GM21447 (cell line): Measurements from ENCODE around the gene GRHL3.

ENCODE experiments used
- ATAC-seq: cut with Tn5 transposase; IDR thresholded peaks from one replicate; pipeline ENCODE4 v1.9.1; 2021; ENCODE audit not compliant: unreplicated experiment

The GRHL3 gene

DNA sequence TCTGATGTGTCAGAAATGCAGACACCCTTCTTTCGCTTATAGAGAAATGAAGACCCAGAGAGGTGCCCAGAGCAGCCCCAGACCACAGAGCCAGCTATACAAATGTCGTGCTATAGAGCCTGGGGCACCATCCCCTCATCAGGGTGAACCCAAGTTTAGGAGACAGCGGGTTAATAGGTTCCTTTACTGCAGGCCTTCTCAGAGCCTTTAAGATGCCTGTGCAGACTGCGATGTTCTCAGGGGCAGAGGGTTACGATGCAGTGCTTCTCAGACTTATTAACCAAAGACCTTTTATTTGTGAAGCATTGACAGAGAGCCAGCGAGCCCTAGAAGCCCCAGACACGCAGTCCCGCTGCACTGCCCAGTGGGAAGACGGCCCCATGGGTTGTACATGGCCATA, 47.5 kb downstream of the GRHL3 start:
- no peak for ATAC-seq

DNA sequence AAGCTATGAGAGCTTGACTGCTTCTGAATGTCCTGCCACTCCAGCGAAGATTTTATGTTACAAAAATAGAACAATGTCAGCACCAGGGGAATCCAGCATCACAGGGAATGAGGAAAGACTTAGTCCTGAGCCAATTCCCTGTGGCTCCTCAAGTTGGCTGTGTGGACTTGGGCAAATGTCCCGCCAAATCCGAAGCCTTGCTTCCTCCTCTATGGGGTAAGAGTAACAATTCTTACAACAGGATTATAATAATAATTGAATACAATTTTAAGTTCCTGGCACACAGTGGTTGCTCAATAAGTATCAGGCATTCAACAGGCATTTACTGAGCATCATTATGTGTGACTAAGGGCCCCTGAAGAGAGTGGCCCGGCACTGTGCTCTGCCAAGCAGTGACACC, 50.0 kb downstream of the GRHL3 start:
- ATAC-seq, result no peak

DNA sequence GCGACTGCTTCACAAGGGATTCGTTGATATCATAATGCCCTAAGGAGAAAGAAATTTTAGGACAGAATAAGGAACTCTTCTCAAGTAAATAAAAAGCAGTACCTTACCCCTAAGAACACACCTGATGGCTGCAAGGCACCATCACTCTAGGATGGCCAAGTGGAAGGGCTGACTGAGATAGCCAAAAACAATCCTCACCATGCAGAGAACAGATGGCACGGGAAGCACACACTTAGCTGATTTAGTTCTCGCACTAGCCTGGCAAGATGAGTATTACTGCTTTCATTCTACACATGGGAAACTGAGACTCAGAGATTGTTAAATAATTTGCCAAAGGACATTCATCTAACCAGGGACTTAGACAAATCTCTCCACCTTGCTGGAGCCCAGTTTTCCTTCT, 50.6 kb downstream of the GRHL3 start:
- no peak for ATAC-seq

DNA sequence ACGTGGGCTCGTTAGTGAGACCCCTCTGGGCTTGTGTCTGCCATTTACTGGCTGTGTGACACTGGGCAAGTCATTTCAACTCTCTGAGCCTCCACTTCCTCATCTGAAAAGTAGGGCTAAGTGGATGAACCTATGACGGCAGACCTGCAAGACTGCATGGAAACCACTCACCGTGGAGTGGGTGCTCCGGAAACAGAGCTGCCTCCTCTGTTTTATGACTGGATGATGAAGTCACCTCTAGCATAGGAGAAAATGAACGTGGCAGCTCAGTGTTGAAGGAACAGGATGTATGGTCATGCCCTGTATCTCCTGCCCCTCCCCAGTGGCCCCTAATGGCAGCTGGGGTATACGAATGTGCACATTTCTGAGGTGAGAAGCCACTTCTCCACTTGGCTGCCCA, 53.9 kb downstream of the GRHL3 start:
- peak; percentile 76 for ATAC-seq

DNA sequence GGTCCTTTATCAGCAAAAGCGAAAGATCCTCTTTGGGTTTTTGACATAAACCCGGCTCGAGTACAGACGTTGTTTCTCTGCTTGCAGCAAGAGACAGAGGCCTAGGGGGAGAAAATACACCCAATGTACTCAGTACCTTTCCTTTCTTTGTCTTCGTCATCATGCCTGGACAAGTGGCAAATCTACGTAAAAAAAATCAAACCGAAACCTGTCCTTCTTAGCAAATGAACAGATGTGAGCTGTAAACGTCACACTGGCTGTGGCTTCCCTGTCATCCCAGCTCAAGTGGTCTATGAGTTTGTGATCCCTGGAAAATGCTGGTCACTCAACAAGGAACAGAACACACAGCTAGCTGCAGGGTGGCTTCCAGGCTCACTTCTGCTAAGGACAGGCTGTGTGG, 54.6 kb downstream of the GRHL3 start:
- ATAC-seq, result no peak

DNA sequence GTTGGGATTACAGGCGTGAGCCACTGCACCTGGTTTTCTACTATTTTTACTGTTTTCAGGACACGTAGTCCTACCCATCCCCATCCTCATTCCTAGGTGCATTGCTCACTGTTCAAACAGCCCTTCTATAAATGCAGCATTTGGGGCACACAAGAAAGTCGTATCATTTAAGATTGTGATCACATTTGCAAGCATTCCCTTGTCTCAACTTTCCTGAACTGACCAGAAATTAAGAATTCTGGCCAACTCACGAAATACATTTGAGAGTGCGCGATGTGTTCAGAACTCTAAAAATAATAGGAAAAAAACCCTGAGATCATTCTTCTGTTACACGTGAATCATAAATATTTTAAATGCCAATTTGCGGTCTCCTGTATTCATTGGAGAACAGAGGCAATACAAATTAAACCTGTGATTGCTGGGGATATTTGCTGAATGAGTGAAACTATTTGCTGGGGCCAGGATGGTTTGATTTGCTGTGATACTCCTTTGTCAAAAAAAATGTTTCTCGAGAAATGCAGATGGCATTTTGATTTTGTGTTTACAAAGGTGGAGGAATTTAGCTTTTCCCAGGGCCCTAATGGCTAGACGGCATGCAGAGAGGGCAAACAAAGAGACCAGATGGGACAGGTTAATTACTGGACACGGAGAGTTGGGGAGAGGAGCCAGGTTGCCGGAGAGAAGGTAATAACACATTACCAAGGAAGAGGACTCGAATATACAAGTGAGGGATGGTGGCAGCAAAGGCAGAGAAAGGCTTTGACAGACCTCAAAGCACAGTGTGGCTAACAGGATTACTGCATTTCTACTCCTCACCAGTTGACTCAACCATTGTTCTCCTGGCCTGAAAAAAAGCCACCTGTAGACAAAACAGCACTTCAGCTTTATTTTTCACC, 56.0 kb downstream of the GRHL3 start:
- no peak for ATAC-seq

DNA sequence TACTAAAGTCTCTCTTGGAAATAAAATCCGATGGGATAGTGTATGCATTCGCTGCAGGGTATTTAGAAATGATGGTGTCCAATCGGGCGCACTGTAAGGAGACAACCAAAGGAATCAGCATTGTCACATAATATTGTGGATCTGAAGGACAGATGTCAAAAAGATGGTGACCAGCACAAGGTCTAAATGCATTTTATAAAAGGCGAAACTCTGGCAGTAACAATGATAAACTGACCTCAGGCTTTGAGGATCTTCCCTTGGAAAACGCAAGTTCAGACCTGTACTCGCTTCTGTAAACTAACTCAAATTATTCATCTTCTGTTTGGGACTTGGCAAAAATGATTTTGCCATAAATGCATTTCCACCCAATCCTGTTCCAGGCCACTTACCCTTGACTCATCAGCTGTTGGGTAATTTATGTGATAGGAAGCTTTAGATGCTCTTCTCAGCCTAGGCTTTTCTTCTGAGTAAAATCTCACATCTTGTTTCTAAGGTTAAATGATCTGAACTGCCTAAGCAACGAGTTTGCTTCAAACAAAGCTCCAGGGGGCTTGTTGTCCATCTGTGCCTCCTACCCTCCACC, 60.7 kb downstream of the GRHL3 start:
- ATAC-seq, result no peak

DNA sequence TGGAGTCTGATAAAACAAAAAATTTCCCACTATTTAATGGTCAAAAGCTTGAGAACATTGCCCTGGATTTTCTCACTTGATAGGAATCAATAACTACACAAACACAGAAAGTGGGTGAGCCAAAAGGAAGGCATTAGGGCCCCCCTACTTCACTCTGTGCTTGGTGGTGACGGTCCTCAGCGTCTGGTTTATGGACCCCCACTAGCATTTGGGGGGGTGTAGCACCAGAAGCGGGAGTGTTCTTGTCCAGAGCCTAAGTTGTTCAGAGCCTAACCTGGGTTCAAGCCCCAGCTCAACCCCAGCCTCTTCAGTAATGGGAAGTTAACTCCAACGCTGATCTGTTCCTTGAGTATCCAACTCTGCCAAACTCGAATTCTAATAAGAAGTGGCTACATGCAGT, 61.4 kb downstream of the GRHL3 start:
- ATAC-seq, result no peak

DNA sequence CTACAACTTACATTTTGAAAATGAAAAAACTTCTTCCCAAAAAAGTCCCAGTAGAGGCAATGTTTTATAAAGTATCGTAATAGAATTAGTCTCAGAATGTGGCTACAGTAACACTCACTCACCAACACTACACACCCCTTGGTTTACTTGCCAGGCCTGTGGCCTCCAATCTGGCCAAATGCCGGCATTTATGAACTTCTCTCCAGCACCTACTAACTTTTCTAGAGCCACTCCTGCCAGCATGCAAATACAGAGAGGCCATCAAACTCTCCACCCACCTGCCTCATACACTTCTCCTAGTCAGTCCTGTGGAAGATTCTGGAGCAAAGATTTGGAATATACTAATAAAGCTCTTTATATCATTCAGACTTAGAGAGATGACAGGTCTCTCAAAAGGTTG, 62.1 kb downstream of the GRHL3 start:
- ATAC-seq, result no peak

DNA sequence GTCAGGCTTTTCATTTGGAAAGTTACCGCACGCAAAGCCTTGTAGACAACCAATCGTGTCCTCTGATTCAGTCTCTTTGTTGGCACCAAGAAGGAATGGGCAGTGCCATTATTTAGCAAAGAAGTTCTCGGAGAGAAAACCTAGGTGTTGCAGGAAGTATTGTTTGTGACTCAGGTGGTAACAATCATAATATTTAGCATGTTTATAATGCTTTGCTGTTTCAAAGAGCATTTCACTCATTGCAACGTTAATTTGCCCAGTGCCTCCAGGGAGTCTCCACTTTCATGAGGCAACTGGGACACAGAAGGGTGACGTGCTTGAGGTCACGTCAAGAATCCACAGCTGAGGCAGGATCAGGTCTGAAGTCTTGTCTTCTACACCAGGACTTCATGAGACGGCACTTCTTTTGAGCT, 63.0 kb downstream of the GRHL3 start:
- no peak for ATAC-seq

DNA sequence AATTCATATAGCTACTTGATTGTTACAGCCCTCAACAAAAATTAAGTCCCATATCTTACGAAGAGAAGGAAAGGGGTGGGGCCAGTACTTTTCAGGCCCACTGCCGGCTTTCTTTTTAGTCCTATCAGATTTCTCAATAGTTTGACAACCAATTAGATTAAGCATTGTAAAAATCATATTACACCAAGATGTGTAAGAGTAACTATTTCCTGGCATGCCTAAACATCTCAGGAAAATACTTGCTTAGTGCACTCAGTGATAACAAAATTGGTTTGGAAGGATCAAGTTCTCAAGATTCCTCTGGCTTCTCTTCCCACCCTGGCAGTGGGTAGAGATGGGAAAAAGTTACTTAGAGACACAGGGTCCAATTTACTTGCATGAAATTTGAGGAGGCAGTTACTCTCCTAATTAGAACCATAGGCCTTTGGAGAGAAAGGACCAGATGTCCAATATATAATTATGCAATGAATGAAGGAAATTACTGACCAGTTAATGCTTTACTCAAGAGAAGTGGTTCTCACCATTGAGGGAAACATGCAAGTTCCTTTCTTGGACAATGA, 64.3 kb downstream of the GRHL3 start:
- ATAC-seq, result no peak

DNA sequence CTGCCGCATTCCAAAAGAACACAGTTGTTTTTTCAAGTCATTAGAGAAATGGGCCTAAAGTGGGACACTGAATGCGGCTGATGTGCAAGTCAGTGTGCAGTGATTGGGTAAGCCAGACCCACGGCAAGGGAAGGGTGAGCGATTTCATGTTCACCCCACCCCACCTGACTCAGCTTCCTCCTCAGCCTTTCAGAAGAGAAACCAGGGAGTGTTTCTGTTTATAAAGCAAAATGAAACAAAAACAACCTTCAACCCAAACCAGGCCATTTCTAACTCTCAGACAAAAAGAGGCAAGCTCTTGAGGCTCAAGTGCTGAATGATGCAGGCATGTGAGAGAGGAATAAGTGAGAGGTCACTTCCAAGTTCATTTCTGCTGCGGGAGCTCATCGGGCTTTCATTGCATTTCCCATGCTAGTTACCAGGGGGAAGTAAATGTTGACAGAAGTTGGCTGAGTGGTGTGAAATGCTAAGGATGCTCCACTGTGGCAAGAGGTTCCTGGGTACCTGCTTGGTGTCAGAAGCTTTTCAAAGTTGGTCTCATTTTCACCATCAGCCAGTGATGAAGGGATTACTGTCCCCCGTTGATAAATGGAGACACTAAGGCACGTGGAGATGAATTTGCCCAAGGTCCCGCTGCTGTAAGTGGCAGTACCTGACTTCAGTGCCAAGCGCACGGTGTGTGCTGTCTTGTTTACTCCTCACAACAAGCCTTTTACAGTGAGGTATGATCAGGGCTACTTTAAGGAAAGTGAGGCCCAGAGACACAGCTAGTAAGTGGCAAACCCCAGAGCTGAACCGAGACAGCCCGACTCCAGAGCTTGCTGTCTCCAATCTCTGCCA, 65.3 kb downstream of the GRHL3 start:
- ATAC-seq, result no peak

DNA sequence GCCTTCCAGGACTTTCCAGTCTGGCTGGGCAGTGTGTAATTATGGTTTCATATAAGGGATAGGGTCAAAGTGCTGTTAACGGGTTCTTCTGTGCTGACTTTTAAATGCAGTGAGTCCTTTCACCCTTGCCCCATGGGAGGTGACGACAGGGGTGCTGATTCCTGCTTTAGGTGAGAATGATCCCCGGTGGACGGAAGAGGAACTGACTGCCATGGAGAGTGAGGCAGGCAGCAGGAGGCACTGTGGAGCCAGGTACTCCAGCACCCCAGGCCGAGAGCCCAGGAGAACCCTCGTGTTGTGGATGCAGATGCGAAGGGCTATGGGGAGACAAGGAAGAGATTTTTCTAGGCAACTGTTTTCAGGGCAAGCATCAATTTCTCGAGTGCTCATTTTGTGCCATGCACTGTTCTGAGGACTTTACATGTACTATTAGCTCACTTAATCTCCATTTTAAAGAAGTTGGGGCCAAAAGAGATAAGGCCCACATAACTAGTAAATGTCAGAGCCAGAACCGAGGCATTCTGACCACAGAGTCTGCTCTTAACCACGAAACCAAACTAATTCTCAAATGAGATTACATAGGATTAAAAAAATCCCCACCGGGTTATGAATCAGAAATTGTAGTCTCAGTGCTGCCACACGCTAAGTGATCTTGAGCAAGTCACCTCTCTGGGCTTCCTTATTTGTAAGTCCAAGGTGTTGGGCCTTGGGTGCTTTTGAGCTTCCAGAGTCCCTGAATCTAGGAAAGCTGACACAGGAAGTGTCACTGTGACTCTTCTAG, 66.2 kb downstream of the GRHL3 start:
- ATAC-seq, result no peak

DNA sequence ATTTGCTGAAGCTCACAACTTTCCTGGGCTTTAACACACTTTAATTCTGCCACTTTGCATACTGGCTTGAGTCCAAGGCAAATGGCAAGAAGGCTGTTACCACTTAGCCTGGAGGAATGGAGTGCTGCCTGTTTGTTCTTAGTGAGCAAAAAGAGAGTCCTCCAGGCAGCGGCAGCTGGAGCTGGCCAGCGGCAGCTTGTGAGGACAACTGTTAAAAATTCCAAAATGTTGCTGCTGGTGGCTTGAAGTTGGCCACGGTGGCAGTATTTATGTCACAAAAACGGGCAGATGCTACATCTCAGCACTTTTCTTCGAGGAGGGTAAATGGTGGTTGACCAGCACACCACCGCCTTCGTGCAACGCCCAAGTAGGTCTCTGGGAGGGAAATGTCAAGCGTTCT, 67.1 kb downstream of the GRHL3 start:
- no peak for ATAC-seq

DNA sequence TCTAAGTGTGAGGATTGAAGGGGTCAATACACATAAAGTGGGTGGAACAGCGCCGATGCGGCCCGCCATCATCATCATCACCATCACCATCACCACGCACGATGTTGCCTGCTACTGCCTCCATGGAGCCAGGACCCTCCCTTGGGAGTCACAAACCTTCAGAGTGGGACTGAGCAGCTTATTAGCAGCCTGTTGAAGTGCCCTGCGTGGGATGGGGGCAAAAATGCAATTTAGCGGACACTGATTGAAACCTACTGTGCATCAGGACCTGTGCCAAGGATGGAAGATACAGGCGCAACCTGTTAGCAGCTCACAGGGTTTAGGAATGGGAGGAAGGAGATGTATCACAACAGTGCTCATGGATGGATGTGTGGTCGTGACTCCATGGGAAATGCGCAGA, 67.8 kb downstream of the GRHL3 start:
- no peak for ATAC-seq

DNA sequence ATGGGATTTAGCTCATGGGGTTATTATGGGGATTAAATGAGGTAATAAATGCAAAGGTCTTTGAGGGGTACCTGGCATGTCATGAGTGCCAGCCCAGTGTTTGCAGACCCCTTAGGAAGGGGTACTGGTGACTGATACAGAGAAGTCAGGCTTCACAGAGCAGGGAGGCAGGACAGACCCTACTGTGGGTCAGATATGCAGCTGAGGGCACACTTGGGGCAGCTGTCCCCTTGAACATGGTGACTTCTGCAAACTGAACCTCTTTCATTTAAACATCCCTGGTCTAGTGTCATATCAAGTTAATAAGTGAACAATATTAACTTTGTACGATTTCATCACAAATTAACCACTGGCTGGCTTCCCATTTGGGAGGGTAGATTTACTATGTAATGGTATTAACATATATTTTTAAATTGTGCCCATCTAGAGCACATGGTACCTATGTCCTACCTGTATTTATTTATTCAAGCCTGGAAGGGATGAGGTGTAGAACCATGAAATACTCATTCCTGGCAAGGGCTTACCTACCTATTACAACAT, 68.5 kb downstream of the GRHL3 start:
- no peak for ATAC-seq

DNA sequence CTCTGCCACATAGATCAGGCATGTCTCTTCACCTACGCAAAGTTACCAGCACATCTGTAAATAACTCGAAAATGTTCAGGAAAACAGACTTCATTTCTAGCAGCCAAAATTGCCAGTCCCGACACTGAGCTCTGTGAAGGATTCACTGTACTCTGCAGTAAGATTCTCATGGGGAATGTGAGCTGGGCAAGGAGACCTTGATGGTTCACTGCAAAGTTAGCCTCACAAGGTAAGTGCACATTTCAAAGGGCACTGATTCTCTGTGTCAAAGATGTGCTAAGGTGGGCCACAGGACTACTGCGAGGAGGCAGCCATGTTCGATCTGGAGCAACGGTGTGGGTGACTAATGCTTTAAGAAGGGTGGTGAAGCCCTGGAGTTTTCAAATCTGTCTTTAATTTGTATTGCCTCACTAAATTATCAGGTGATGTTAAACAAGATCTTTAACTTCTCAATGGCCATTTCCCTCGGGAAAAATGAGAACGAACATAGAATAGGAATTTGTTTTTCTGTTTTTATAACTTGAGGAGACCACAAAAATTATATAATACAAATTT, 69.3 kb downstream of the GRHL3 start:
- no peak for ATAC-seq

DNA sequence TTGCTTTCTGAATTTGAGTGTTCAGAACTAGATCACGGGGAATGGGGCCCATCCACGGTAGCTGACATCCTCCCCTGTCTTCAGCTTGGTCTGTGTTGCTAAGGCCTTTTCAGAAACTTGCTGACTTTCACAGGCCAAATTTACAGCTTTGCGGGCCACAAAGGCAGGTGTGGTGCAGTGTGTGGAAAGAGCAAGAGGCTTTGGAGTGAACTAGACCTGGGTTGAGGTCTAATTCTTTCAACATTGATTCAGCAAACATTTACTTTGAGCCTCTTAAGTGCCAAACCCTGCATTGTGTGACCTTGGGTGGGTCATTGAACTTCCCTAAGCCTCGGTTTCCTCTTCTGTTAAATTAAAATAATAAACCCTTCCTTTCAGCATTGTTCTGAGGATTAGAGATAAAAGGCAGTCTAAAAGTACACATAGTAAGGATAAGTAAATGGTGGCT, 70.1 kb downstream of the GRHL3 start:
- no peak for ATAC-seq

DNA sequence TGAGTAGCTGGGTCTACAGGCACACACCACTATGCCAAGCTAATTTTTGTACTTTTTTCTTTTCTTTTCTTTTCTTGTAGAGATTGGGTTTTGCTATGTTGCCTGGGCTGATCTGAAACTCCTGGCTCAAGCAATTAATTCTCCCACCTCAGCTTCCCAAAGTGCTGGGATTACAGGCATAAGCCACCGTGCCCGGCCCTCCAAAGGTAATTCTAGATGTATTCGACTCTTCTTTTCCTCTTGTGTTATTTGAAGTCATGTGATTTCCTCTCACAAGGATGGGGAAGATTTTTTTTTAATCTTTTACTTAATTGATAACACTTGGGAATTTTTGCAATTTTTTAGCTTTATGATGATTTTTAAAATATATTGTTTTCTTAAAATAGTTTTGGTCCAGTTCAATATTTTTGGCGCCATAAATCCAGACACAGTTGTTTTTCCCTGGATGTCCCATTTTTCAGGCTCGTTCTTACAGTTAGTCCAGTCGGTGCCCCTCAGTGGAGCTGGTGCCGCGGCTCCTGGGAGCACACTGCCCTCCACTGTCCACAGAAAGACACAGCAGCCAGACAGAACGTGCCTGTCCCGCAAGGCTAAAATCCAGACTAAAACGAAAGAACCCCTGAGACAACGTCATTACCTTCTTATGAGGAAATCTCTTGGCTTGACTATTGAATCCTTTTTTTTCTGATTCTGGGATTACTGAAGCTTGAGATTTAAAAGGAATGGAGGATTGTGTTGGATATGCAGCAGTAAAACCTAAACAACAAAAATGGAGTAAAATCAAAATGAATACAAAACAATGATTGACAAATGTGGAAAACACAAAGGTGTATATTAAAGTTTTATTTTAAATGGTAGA, 72.0 kb downstream of the GRHL3 start:
- no peak for ATAC-seq
